AG10803 (cell line): ENCODE measurements around the gene EGR1.

Experiments used
- DNase-seq: peaks from one replicate; pipeline ENCODE4 v3.0.0; 2010; ENCODE audit warnings: low read depth
- H3K4me3 ChIP-seq: 2 replicates; pipeline ENCODE4 v1.5.1; 2011; ENCODE audit warnings: mild to moderate bottlenecking, low read length, control low read depth
- TF ChIP-seq, protein P1 (sequence below): conservative IDR thresholded peaks from 2 replicates; pipeline ENCODE4 v1.5.1; 2011; ENCODE audit warnings: mild to moderate bottlenecking, low read length, control low read depth, inconsistent platforms

Gene EGR1

DNA sequence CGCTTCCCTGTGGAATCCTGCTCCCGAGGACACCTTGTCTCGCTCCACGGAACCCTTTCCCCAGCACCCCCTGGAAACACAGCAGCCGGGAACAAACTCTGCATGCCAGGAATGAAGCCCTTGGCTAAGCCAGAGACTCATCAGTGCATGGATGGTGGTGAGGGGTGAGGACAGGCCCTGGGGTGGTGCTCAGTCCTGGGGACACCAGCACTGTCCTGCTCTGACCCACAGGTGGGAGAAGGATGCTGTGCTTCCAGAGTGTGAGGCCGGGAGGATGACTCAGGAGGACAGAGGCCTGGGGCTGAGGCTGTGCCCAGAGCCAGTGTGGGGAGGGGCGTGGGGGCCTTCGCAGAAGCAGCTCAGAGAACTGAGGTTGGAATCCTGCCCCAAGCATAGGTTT, 11.2 kb upstream of the EGR1 start:
- TF ChIP-seq, protein P1, sequence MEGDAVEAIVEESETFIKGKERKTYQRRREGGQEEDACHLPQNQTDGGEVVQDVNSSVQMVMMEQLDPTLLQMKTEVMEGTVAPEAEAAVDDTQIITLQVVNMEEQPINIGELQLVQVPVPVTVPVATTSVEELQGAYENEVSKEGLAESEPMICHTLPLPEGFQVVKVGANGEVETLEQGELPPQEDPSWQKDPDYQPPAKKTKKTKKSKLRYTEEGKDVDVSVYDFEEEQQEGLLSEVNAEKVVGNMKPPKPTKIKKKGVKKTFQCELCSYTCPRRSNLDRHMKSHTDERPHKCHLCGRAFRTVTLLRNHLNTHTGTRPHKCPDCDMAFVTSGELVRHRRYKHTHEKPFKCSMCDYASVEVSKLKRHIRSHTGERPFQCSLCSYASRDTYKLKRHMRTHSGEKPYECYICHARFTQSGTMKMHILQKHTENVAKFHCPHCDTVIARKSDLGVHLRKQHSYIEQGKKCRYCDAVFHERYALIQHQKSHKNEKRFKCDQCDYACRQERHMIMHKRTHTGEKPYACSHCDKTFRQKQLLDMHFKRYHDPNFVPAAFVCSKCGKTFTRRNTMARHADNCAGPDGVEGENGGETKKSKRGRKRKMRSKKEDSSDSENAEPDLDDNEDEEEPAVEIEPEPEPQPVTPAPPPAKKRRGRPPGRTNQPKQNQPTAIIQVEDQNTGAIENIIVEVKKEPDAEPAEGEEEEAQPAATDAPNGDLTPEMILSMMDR = no peak
- no peak for DNase-seq

DNA sequence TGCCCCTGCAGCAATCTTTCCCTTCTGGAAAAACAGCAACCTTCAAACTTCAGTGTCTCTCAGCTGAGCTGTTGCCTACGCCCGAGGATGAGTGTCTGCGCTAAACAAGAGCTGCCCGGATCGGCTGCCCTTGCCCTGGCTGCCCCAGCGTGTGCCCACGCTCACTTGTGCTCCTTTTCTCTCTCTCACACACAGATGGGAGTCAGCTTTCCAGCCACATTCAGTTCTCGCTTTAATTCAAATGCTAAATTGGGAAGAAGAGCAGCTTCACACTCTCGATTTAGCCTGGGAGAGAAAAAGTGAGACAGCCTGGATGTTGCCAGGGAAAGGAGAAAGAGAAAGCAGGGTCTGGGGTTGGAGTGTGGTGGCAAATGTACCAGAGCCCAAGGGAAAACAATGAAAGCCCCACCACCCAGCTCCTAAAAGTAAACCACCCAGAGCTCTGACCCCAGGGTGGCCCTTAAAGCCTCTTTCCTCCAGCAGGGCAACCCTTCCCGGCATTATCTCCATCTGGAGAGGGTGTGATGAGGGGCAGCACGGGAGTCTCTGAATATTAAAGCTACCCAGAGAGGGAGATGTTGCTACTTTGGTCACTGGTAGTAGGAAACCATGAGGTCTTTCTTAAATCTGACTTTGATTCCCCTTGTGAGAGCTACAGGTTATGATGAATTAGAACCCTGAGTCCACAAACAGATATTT, 9.9 kb upstream of the EGR1 start:
- no peak overlapping the region for H3K4me3 ChIP-seq
- TF ChIP-seq, protein P1 = no peak
- DNase-seq = no peak

More for the DNA sequence above, 11.2 kb upstream of the EGR1 start:
- no peak overlapping the region for H3K4me3 ChIP-seq

DNA sequence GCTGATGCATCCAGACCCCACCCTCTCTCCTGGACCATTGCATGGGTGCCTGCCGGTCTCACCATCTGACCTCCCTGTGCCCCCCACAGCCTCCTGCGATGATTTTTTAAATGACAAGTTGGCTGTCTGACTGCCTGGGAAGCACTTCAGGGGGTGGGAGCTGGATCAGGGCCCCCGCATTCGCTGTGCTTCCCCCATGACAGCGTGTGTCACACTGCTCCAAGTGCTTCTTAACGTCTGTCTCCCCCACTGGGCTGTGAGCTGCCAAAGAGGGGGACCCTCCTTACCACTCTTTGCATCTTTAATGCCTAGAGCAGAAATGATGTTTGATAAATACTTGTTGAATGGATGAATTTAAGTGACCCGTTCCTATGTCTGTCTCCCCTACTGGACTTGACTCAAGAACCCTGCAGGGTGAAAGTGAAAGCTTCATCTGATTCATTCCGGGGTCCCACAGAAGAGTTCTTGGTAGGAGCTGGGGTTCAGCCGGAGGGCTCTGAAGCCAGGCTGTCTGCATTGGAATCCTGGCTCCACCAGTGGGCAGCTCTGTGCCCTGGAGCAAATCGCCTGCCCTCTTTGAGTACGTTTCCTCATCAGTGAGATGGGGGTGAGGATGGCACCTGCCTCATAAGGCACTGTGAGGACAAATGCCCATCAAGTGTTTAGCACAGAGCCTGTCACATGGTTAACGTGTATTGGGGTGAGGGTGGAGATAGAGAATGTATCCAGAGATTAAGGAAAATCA, 7.6 kb upstream of the EGR1 start:
- TF ChIP-seq, protein P1 = no peak; the same call in 1 of the 2 replicates
- DNase-seq = no peak
- H3K4me3 ChIP-seq = no peak overlapping the region

DNA sequence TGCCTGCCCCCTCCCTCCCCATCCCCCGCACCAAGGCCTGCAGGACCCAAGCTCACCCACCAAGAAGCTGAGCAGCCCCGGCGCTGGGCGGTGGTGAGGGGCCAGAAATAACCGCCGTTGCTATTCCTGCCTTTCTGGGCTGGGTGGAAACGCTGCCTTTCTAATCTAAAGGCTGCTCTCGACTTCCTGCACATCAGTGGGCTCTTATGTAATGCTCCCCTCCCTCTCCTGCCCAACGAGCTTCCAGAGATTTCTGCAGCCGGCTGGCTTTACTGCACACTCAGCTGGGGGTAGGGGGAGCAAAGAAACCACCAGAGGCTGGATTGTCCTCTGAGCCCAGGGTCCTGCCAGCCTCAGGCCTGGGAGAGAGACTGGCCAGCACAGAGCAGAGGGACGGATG, 6.9 kb upstream of the EGR1 start:
- no peak for DNase-seq
- TF ChIP-seq, protein P1 = no peak
- H3K4me3 ChIP-seq = no peak overlapping the region

DNA sequence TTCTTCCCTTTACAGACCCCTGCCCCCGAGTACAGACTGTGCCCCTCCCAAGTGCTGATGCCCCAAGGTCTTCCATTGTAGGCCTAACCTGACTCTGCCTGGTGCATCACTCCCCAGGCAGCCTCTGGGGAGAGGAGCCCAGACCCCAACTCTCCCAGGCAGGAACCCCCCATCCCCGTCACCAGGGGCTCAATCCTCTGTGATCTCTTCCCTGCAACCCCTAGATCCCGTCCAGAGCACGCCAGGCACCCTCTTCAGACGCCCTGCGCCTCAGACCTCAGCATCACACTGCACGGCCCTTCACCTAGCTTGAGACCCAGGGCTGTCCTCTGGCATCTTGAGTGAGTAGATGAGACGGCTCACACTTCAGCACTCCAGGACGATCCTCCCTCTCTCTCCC, 6.4 kb upstream of the EGR1 start:
- no peak for DNase-seq
- TF ChIP-seq, protein P1 = no peak
- no peak overlapping the region for H3K4me3 ChIP-seq

DNA sequence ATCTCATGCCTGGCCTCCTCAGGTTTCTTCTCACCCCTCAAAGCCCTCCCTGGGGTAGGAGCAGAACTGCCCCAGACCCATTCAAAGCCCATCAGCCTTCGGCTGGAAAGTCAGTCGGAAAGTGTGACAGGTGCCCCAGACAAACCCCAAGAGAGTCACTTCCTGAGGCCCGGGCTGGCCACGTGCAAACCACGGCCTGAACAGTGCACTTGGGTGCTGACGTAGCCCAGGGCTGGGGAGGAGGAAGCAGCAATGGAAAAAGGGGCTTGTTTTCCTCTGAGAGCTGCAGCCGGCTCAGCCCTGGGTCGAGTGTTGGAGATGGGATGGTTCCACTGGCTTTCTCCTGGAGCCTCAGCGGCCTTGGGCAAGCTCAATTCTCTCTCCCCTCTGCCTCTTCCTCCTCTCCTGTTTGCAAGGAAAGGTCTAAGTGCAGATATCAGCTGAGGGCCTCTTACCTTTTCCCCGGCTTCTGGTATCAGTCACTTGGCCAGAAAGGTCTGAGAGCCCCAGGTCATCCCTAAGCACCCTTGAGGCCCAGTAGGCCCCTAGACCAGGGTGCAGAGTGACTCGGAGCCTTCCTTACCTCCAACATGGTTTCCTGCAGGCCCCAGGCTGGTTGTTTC, 5.9 kb upstream of the EGR1 start:
- H3K4me3 ChIP-seq = no peak overlapping the region
- no peak for DNase-seq
- TF ChIP-seq, protein P1 = no peak
